Liver (tissue), 9 donors: Measurements from ENCODE around the gene TUB. TPM values are rescaled to one million over a fixed set of nuclear protein-coding genes. Genes with fewer than 3 reads are reported as not detected.

Source experiments
- DNase-seq: peaks from one replicate; pipeline ENCODE4 v3.0.0-alpha.2; 2017; ENCODE audit warnings: low spot score
- H3K27ac ChIP-seq, 2 donors: one replicate each; pipeline ENCODE4 v1.7.0; 2013; ENCODE audit warnings: inconsistent platforms in 2 of 2, low read length in 2 of 2, control low read depth in 1 of 2, low read depth in 1 of 2, mild to moderate bottlenecking in 1 of 2
- H3K27me3 ChIP-seq, 4 donors: one replicate each; pipeline versions ENCODE4 v1.6.1 to v1.7.0; 2013; ENCODE audit warnings: low read length in 3 of 4, inconsistent platforms in 1 of 4, mild to moderate bottlenecking in 1 of 4, moderate library complexity in 1 of 4; ENCODE audit not compliant: control insufficient read depth in 4 of 4, insufficient read depth in 4 of 4
- H3K36me3 ChIP-seq, 4 donors: one replicate each; pipeline versions ENCODE4 v1.6.1 to v1.7.0; 2013; ENCODE audit warnings: low read length in 3 of 4, mild to moderate bottlenecking in 3 of 4, low read depth in 1 of 4, moderate library complexity in 1 of 4; ENCODE audit not compliant: control insufficient read depth in 4 of 4, insufficient read depth in 3 of 4
- H3K4me1 ChIP-seq, 4 donors: one replicate each; pipeline versions ENCODE4 v1.6.1 to v1.7.0; 2013; ENCODE audit warnings: low read length in 3 of 4, mild to moderate bottlenecking in 3 of 4, moderate library complexity in 1 of 4; ENCODE audit not compliant: control insufficient read depth in 4 of 4, insufficient read depth in 4 of 4
- H3K4me3 ChIP-seq, 3 donors: one replicate each; pipeline versions ENCODE4 v1.6.1 to v1.7.0; 2013; ENCODE audit warnings: low read length in 3 of 3, control low read depth in 1 of 3, low read depth in 1 of 3, mild to moderate bottlenecking in 1 of 3
- H3K9ac ChIP-seq, 2 donors: one replicate each; pipeline ENCODE4 v1.7.0; 2013; ENCODE audit warnings: low read length in 2 of 2, mild to moderate bottlenecking in 2 of 2, moderate library complexity in 2 of 2, control low read depth in 1 of 2, low read depth in 1 of 2
- H3K9me3 ChIP-seq, 4 donors: one replicate each; pipeline versions ENCODE4 v1.6.1 to v1.7.0; 2013; ENCODE audit warnings: low read length in 3 of 4; ENCODE audit not compliant: control insufficient read depth in 4 of 4
- ATF3 ChIP-seq: IDR thresholded peaks from 2 replicates; pipeline ENCODE4 v1.6.1; 2016; ENCODE audit warnings: antibody characterized with exemption
- CTCF ChIP-seq: fragments of 150-350 bp; IDR thresholded peaks from 2 replicates; pipeline ENCODE4 v1.5.1; 2017; ENCODE audit warnings: improper control_type of control experiment, low read depth, low read length; ENCODE audit not compliant: missing input control
- EGR1 ChIP-seq, 2 donors: IDR thresholded peaks; 2 replicates each; pipeline ENCODE4 v1.6.1; 2016 to 2018; ENCODE audit warnings: antibody characterized with exemption in 2 of 2, low read depth in 2 of 2
- FOXA1 ChIP-seq: IDR thresholded peaks from 2 replicates; pipeline ENCODE4 v1.6.1; 2016; ENCODE audit warnings: antibody characterized with exemption
- FOXA2 ChIP-seq: IDR thresholded peaks from 2 replicates; pipeline ENCODE4 v1.6.1; 2016; ENCODE audit warnings: antibody characterized with exemption
- GABPA ChIP-seq, 2 donors: IDR thresholded peaks in 1 of 2; conservative IDR thresholded peaks in 1 of 2; 2 replicates each; pipeline ENCODE4 v1.6.1; 2016; ENCODE audit warnings: antibody characterized with exemption in 2 of 2, mild to moderate bottlenecking in 1 of 2, moderate library complexity in 1 of 2
- HNF4A ChIP-seq, 2 donors: conservative IDR thresholded peaks; 2 replicates each; pipeline ENCODE4 v1.6.1; 2016; ENCODE audit warnings: antibody characterized with exemption in 2 of 2, mild to moderate bottlenecking in 2 of 2
- HNF4G ChIP-seq: IDR thresholded peaks from 2 replicates; pipeline ENCODE4 v1.6.1; 2016; ENCODE audit warnings: antibody characterized with exemption
- MAX ChIP-seq: IDR thresholded peaks from 2 replicates; pipeline ENCODE4 v1.6.1; 2016; ENCODE audit warnings: antibody characterized with exemption
- NR2F2 ChIP-seq: IDR thresholded peaks from 2 replicates; pipeline ENCODE4 v1.6.1; 2016; ENCODE audit warnings: antibody characterized with exemption
- RAD21 ChIP-seq, 2 donors: IDR thresholded peaks; 2 replicates each; pipeline ENCODE4 v1.6.1; 2016; ENCODE audit warnings: antibody characterized with exemption in 2 of 2, mild to moderate bottlenecking in 2 of 2
- REST ChIP-seq: IDR thresholded peaks from 2 replicates; pipeline ENCODE4 v1.6.1; 2016; ENCODE audit warnings: antibody characterized with exemption, mild to moderate bottlenecking
- RXRA ChIP-seq, 2 donors: IDR thresholded peaks; 2 replicates each; pipeline ENCODE4 v1.6.1; 2017 to 2018; ENCODE audit warnings: antibody characterized with exemption in 2 of 2, mild to moderate bottlenecking in 1 of 2
- SP1 ChIP-seq: IDR thresholded peaks from 2 replicates; pipeline ENCODE4 v1.6.1; 2018; ENCODE audit warnings: antibody characterized with exemption, mild to moderate bottlenecking
- TAF1 ChIP-seq: conservative IDR thresholded peaks from 2 replicates; pipeline ENCODE4 v1.6.1; 2016; ENCODE audit warnings: antibody characterized with exemption, mild to moderate bottlenecking
- YY1 ChIP-seq: IDR thresholded peaks from 2 replicates; pipeline ENCODE4 v1.6.1; 2016; ENCODE audit warnings: antibody characterized with exemption, mild to moderate bottlenecking
- ZBTB33 ChIP-seq: IDR thresholded peaks from 2 replicates; pipeline ENCODE4 v1.6.1; 2016; ENCODE audit warnings: antibody characterized with exemption
- WGBS: extraction: QIAGEN DNeasy Blood & Tissue Kit; methylation state at CpG from one replicate; pipeline ENCODE4 v1.1.7; 2013; 5-methylcytosine and 5-hydroxymethylcytosine counted together
- polyA plus RNA-seq, 2 donors: library from polyadenylated mRNA; stranded (reverse) in 1 of 2; unstranded in 1 of 2; fragments of 200-250 nt in 1 of 2; fragments of >200 nt in 1 of 2; fragmentation: Nextera tagmentation in 1 of 2; extraction: Ambion mirVana in 1 of 2; gene quantifications; one replicate each; pipeline versions ENCODE4 v1.2.1 to v1.2.3, GENCODE V29; 2013 to 2015
- total RNA-seq, 2 donors: library from RNA; depleted of rRNA; stranded (reverse); fragments of >200 nt; gene quantifications; one replicate each; pipeline ENCODE4 v1.2.3, GENCODE V29; 2014
- donor health status: healthy.
- donor health status: healthy.
- donor health status: healthy.
- donor health status: healthy.
- donor health status: healthy.

The TUB gene
- total and polyA plus RNA-seq, 4 donors = 0.15 to 1.3 (median 0.66) TPM

- DNase-seq = no peak
- 82% methylated on average over 4 of the region's 4 CpGs for WGBS
- no peaks in the 10 kb centered on the region for H3K4me1 ChIP-seq
These were observed 40.6 kb upstream of the TUB start for GRCh38 chr11:8040261-8040920.

GRCh38 chr11:8040921-8041285 lies 40.1 kb upstream of the TUB start:
- H3K4me1 ChIP-seq = no peaks in the 10 kb centered on the region
- H3K9ac ChIP-seq = no peak overlapping the region
- no peak for TF ChIP-seq ZBTB33
- TF ChIP-seq TAF1 = no peak
- no peak for TF ChIP-seq HNF4A (conservative IDR thresholded peaks at IDR 0.05)
- no peak for TF ChIP-seq CTCF
- no peak for TF ChIP-seq FOXA2
- no peak for TF ChIP-seq HNF4G
- no peak for TF ChIP-seq RAD21 (IDR thresholded peaks at IDR 0.05)
- no peak for TF ChIP-seq FOXA1
- TF ChIP-seq EGR1 (IDR thresholded peaks at IDR 0.05; ENCODE audit: low read depth in 2 of 2) = no peak
- TF ChIP-seq GABPA (IDR thresholded peaks at IDR 0.05 in 1 of 2, conservative IDR thresholded peaks at IDR 0.05 in 1 of 2) = no peak
- no peak for TF ChIP-seq MAX
- no peak for TF ChIP-seq ATF3
- TF ChIP-seq NR2F2 = no peak
- TF ChIP-seq REST = no peak
- no peak for TF ChIP-seq YY1
- no peaks in the 10 kb centered on the region for H3K27me3 ChIP-seq
- no peaks in the 10 kb centered on the region for H3K36me3 ChIP-seq
- H3K4me3 ChIP-seq = no peak overlapping the region
- H3K9me3 ChIP-seq = no peaks in the 10 kb centered on the region
- no peak overlapping the region for H3K27ac ChIP-seq
- DNase-seq = no peak
- WGBS = 85% methylated on average over 2 of the region's 2 CpGs

More at GRCh38 chr11:8040261-8040920, 40.6 kb upstream of the TUB start:
- H3K27ac ChIP-seq = no peak overlapping the region
- H3K9ac ChIP-seq = no peak overlapping the region
- no peaks in the 10 kb centered on the region for H3K36me3 ChIP-seq
- TF ChIP-seq HNF4A (conservative IDR thresholded peaks at IDR 0.05) (no peak), SP1 (no peak), EGR1 (IDR thresholded peaks at IDR 0.05; ENCODE audit: low read depth in 2 of 2) (no peak), ATF3 (no peak), RXRA (IDR thresholded peaks at IDR 0.05) (no peak)
- H3K27me3 ChIP-seq = no peaks in the 10 kb centered on the region
- H3K4me3 ChIP-seq = no peak overlapping the region
- no peaks in the 10 kb centered on the region for H3K9me3 ChIP-seq
